Measurements from ENCODE around the gene HOXA5. TPM values are rescaled to one million over a fixed set of nuclear protein-coding genes. Genes with fewer than 3 reads are reported as not detected.

The HOXA5 gene
- total RNA-seq, 1 donor from 2014 or later, result 18.8 TPM

- peaks cover 3% of the 10 kb centered on the region for H3K36me3 ChIP-seq (ENCODE audit: control insufficient read depth, insufficient read depth, low read length)
- peak overlapping the region; percentile 72 for H3K4me3 ChIP-seq (ENCODE audit: low read depth, low read length)
- no peak for TF ChIP-seq CTCF (IDR thresholded peaks at IDR 0.05; ENCODE audit: insufficient read depth, low read length, poor library complexity, severe bottlenecking)
- H3K27me3 ChIP-seq (ENCODE audit: control insufficient read depth, insufficient read depth, low read length), result peaks cover 2% of the 10 kb centered on the region
- DNase-seq (ENCODE audit: low read depth), result no peak
Measured at GRCh38 chr7:27142580-27143022, 880 bp downstream of the HOXA5 start.

- peaks cover 2% of the 10 kb centered on the region for H3K27me3 ChIP-seq (ENCODE audit: control insufficient read depth, insufficient read depth, low read length)
- peak overlapping the region; percentile 72 for H3K4me3 ChIP-seq (ENCODE audit: low read depth, low read length)
- no peak for DNase-seq (ENCODE audit: low read depth)
- no peak for TF ChIP-seq CTCF (IDR thresholded peaks at IDR 0.05; ENCODE audit: insufficient read depth, low read length, poor library complexity, severe bottlenecking)
- H3K36me3 ChIP-seq (ENCODE audit: control insufficient read depth, insufficient read depth, low read length), result peaks cover 3% of the 10 kb centered on the region
Measured at GRCh38 chr7:27141923-27142579, 1.4 kb downstream of the HOXA5 start.

GRCh38 chr7:27141137-27141922, 2.2 kb downstream of the HOXA5 start:
- peak overlapping the region; percentile 72 for H3K4me3 ChIP-seq (ENCODE audit: low read depth, low read length)
- DNase-seq (ENCODE audit: low read depth), result no peak
- peaks cover 2% of the 10 kb centered on the region for H3K27me3 ChIP-seq (ENCODE audit: control insufficient read depth, insufficient read depth, low read length)

GRCh38 chr7:27140126-27140857, 3.2 kb downstream of the HOXA5 start:
- DNase-seq (ENCODE audit: low read depth), result no peak
- no peak for TF ChIP-seq CTCF (IDR thresholded peaks at IDR 0.05; ENCODE audit: insufficient read depth, low read length, poor library complexity, severe bottlenecking)
- Histone ChIP-seq H3K27me3 (ENCODE audit: control insufficient read depth, insufficient read depth, low read length) (peaks cover 2% of the 10 kb centered on the region), H3K4me3 (ENCODE audit: low read depth, low read length) (peak overlapping the region; percentile 72), H3K36me3 (ENCODE audit: control insufficient read depth, insufficient read depth, low read length) (peaks cover 3% of the 10 kb centered on the region)

More at GRCh38 chr7:27141137-27141922, 2.2 kb downstream of the HOXA5 start:
- TF ChIP-seq CTCF (IDR thresholded peaks at IDR 0.05; ENCODE audit: insufficient read depth, low read length, poor library complexity, severe bottlenecking), result no peak
- H3K36me3 ChIP-seq (ENCODE audit: control insufficient read depth, insufficient read depth, low read length), result peaks cover 3% of the 10 kb centered on the region

- Histone ChIP-seq H3K27me3 (ENCODE audit: control insufficient read depth, insufficient read depth, low read length) (peaks cover 2% of the 10 kb centered on the region), H3K36me3 (ENCODE audit: control insufficient read depth, insufficient read depth, low read length) (peaks cover 3% of the 10 kb centered on the region), H3K4me3 (ENCODE audit: low read depth, low read length) (peak overlapping the region; percentile 72)
- no peak for DNase-seq (ENCODE audit: low read depth)
- no peak for TF ChIP-seq CTCF (IDR thresholded peaks at IDR 0.05; ENCODE audit: insufficient read depth, low read length, poor library complexity, severe bottlenecking)
Measured at GRCh38 chr7:27139334-27140125, 4.0 kb downstream of the HOXA5 start.
